Vagina (tissue), 2 donors: ENCODE data around the gene ICA1L. TPM values are rescaled to one million over a fixed set of nuclear protein-coding genes. Genes with fewer than 3 reads are reported as not detected.
"Not testable (repeated sequence)": the region's sequence is repeated elsewhere in the genome, so short reads cannot be mapped to it uniquely, and the experiment has no call there.

Source experiments
- DNase-seq, 2 donors: peaks; one replicate each; pipeline ENCODE4 v3.0.0-alpha.2; 2017; ENCODE audit errors: extremely low spot score in 2 of 2
- H3K27ac ChIP-seq: fragments of 200-600 bp; sonication (generic); one replicate; pipeline ENCODE4 v1.5.1; 2019
- H3K27me3 ChIP-seq: fragments of 200-600 bp; sonication (generic); one replicate; pipeline ENCODE4 v1.5.1; 2019
- H3K36me3 ChIP-seq, 2 donors: fragments of 200-600 bp; sonication (generic); one replicate each; pipeline ENCODE4 v1.5.1; 2017 to 2019
- H3K4me1 ChIP-seq: fragments of 200-600 bp; sonication (generic); one replicate; pipeline ENCODE4 v1.5.1; 2019
- H3K4me3 ChIP-seq, 2 donors: fragments of 200-600 bp; sonication (generic); 1 replicate in 1 of 2; 2 replicates in 1 of 2; pipeline ENCODE4 v1.5.1; 2016 to 2019
- H3K9me3 ChIP-seq: fragments of 200-600 bp; sonication (generic); one replicate; pipeline ENCODE4 v1.5.1; 2019
- POLR2A ChIP-seq, 2 donors: fragments of 450-650 bp; IDR thresholded peaks; one replicate each; pipeline ENCODE4 v1.6.1; 2017; ENCODE audit warnings: antibody characterized with exemption in 2 of 2, mild to moderate bottlenecking in 2 of 2, moderate library complexity in 2 of 2
- POLR2AphosphoS5 ChIP-seq, 2 donors: sonication (generic); formaldehyde crosslinking; IDR thresholded peaks; one replicate each; pipeline ENCODE4 v1.9.0; 2017; ENCODE audit warnings: antibody characterized with exemption in 2 of 2, mild to moderate bottlenecking in 2 of 2, low read depth in 1 of 2; ENCODE audit not compliant: insufficient read depth in 1 of 2
- intact Hi-C: fragments of 100-400 bp; cut with DNase I; formaldehyde crosslinking; loops from one replicate; pipeline ENCODE4 v1.15.1; 2023
- total RNA-seq: library from RNA; depleted of rRNA; stranded (reverse); fragments of >200 nt; gene quantifications from one replicate; pipeline ENCODE4 v1.2.3, GENCODE V29; 2016
- TF ChIP-seq, protein P1 (sequence below), 3 experiments: fragments of 450-650 bp in 2 of 3; fragments of 200-600 bp in 1 of 3; sonication (generic) in 1 of 3; IDR thresholded peaks; one replicate each; pipeline ENCODE4 v1.5.1; 2017 to 2019; ENCODE audit warnings: antibody characterized with exemption in 3 of 3, mild to moderate bottlenecking in 2 of 3, moderate library complexity in 2 of 3

ICA1L gene
- total RNA-seq: 21.6 TPM

DNA sequence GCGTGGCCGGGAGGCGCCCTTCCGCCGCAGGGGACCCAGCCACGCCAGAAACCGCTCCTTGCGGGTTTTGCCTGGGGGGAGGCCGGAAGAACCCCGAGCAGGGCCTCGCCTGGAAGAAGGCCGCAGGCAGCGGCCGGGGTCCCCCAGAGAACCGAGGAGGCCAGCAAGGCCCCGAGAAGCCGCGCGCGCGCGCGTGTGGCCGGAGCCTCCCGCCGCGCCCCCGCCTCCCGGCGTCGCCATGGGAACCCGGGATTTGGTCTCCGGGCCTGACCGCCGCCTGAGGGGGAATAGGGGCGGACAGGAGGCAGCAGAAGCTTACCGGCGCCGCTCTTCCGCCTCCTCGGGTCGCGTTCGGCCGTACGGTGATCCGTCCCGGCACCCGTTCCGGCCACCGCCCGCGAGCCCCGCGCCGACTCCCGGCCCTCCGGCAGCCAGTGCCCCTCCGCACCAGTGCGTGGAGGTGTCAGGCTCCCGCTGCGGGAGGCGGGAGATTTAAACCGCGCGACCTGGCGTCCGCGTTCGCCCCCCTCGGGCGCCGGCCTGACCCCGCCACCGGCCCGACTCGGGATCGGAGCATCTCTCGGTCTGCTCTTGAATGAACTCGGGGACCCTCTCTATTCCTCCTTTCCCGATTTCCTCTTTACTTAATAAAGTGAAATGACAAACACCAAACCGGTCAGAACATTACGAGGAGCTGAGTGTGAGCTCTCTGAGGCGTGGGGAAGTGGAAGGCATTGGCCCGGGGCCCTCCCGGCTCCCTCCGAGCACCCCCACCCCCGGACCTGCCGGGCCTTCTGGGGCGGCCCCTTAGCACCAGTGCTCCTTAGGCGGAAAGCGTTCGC lies at the start of gene ICA1L:
Gene ICA1L, minus strand, starts transcription at position 467 of the 842 bp plus-strand sequence. CDS start 42,757 bp downstream, outside the sequence.
- Histone ChIP-seq H3K36me3 (no peaks in the 10 kb centered on the region), H3K9me3 (no peaks in the 10 kb centered on the region), H3K4me3 (peak within 1 kb of the TSS; percentile 65 to 88), H3K27ac (peak within 1 kb of the TSS; percentile 81), H3K4me1 (peaks cover 14% of the 10 kb centered on the region), H3K27me3 (no peaks in the 10 kb centered on the region)
- intact Hi-C loops: no loop called here
- TF ChIP-seq, protein P1, sequence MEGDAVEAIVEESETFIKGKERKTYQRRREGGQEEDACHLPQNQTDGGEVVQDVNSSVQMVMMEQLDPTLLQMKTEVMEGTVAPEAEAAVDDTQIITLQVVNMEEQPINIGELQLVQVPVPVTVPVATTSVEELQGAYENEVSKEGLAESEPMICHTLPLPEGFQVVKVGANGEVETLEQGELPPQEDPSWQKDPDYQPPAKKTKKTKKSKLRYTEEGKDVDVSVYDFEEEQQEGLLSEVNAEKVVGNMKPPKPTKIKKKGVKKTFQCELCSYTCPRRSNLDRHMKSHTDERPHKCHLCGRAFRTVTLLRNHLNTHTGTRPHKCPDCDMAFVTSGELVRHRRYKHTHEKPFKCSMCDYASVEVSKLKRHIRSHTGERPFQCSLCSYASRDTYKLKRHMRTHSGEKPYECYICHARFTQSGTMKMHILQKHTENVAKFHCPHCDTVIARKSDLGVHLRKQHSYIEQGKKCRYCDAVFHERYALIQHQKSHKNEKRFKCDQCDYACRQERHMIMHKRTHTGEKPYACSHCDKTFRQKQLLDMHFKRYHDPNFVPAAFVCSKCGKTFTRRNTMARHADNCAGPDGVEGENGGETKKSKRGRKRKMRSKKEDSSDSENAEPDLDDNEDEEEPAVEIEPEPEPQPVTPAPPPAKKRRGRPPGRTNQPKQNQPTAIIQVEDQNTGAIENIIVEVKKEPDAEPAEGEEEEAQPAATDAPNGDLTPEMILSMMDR (IDR thresholded peaks at IDR 0.05): no peak
- no peak for TF ChIP-seq POLR2A (IDR thresholded peaks at IDR 0.05)
- TF ChIP-seq POLR2AphosphoS5 (IDR thresholded peaks at IDR 0.05; ENCODE audit: insufficient read depth in 1 of 2, low read depth in 1 of 2): no peak
- DNase-seq: no peak

DNA sequence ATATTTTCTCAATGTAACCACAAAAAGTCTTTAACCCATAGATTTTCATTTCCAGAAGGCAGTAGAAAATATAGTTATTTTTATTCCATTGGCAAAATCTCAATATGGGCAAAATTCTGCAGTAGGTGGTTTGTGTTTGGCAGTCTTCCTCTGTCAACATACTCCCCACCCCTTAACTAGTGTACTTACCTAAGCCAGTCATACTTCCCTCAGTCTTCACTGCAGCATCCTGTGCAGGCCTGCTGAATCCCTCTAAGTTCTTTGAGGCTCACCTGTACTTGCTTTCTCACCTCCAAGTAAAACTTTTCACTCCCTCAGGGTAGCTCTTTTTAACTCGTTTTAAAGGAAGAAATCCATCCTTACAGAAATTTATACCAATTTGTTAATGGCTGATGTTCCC lies 47.3 kb upstream of the ICA1L start:
- no peaks in the 10 kb centered on the region for H3K27me3 ChIP-seq
- DNase-seq: no peak
- no peak overlapping the region for H3K4me3 ChIP-seq
- intact Hi-C loops: no loop called here
- peaks cover 0 to 18% of the 10 kb centered on the region in 2 donors for H3K36me3 ChIP-seq
- no peak overlapping the region for H3K27ac ChIP-seq
- TF ChIP-seq, protein P1 (IDR thresholded peaks at IDR 0.05): no peak
- TF ChIP-seq POLR2A (IDR thresholded peaks at IDR 0.05) (no peak), POLR2AphosphoS5 (IDR thresholded peaks at IDR 0.05; ENCODE audit: insufficient read depth in 1 of 2, low read depth in 1 of 2) (no peak)
- H3K9me3 ChIP-seq: no peaks in the 10 kb centered on the region
- no peaks in the 10 kb centered on the region for H3K4me1 ChIP-seq

DNA sequence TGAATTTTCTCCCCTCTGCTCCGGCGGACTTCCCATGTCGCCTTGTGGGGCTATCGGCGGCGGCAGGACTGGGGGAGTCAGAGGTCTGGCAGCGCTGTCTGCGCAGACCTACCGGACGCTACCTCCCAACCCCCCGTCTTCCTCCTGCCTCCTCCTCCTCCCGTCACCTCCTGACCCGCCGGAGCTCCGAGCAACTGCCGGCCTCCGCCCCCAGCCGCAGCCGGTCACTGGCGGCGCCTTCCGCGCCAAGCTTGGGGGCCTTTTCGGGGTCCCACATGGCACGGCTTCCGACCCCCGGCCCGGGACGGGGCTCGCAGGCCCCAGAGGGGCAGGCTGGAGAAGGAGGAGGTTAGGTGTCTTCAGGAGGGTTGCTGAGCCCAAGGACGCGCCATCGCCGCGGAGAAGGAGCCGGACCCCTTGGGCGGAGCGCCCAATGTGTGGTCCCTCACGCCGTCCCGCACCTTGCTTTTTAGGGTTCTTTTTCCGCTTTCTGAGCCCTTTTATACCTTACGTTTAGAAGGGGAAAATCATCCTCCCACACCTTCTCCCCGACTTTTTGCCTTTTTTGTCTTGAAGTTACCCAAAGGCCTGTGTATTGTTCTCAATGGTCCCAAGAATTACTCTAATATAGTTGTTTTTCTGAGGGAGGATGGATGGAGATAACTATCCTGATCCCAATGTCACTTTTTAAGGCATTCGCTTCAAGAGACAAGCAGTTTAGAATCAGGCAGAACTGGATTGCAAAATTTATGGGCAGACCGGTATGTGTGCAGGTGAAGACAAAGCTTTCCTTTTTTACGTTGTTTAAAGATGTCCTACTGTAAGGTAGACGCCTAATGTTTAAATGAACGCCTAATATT lies 41.0 kb upstream of the ICA1L start:
- H3K27me3 ChIP-seq, DNase-seq, H3K36me3 ChIP-seq, intact Hi-C loops, H3K9me3 ChIP-seq: not testable (repeated sequence)
- H3K27ac ChIP-seq: peak overlapping the region; percentile 77
- peak overlapping the region; percentile 57 to 69 for H3K4me3 ChIP-seq
- peak in 1 of 2 donors; percentile 49 for TF ChIP-seq POLR2AphosphoS5 (IDR thresholded peaks at IDR 0.05; ENCODE audit: insufficient read depth in 1 of 2, low read depth in 1 of 2)
- H3K4me1 ChIP-seq: peaks cover 21% of the 10 kb centered on the region

DNA sequence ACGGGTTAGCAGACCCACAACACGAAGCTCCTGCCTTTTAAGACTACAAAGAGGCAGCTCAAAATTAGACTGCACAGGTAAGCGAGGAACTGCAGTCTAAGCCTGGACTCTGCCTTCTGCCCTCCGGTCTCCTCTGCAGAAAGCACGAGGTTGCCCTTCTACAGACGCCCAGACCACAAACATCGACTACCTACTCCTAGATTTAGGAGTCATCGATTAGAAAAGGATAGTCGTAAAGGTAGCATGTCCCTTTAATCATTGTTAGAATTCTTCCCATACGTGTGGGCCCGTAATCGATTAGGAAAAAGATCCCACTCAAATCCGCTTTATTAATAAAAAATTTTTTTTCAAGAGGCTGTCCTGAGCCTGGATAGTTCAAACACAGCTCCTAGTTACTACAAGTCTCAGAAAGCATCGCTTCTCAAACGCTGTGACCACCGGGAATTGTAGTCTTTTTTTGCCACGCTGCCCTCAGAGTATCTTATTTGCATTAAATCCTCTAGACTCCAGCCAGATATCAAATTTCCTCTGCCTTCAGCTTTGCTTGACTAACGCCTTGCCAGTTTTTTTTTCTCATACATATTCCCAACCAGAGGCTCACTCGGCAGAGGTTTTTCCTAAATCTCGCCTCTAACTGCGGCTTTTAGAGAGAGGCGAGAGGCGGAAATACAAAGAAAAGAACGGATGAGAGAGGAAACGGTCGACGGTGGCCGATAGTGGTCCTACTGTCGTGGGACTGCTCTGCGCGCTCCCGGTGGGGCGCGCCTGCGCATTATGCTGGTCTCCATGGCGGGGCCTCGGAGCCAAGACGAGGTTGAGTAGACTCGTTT lies 40.2 kb upstream of the ICA1L start, which contains the start of the genes CARF and WDR12:
Gene CARF, plus strand, starts transcription at position 764 of the 830 bp plus-strand sequence. CDS start 29,628 bp downstream, outside the sequence.
Gene WDR12, minus strand, starts transcription at position 162 of the 830 bp plus-strand sequence. CDS start 197 bp downstream, outside the sequence.
- peak in 1 of 2 donors; percentile 92 for DNase-seq
- intact Hi-C loops: no loop called here
- Histone ChIP-seq H3K36me3 (no peaks in the 10 kb centered on the region), H3K4me3 (peak within 1 kb of the TSS; percentile 57 to 69), H3K27me3 (no peaks in the 10 kb centered on the region), H3K9me3 (no peaks in the 10 kb centered on the region), H3K4me1 (peaks cover 21% of the 10 kb centered on the region), H3K27ac (peak within 1 kb of the TSS; percentile 77)
- TF ChIP-seq, protein P1 (IDR thresholded peaks at IDR 0.05): peak in 1 of 3 experiments; percentile 22
- TF ChIP-seq POLR2AphosphoS5 (IDR thresholded peaks at IDR 0.05; ENCODE audit: insufficient read depth in 1 of 2, low read depth in 1 of 2) (peak; percentile 85 to 93), POLR2A (IDR thresholded peaks at IDR 0.05) (no peak)

DNA sequence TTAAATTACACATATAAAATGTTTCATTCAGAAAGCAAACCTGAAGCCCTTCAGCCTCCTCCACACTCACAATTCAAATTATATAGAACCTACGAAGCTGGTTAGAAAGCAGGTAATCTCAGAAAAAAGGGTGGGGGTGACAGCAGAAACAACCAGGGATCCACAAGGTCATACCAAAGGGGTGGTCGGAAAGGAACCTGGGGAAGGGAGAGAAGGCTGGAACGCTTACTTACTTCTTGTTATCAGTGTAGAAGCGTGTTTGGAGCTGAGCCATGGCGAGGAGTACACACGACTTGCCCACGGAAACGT lies 39.6 kb upstream of the ICA1L start:
- Histone ChIP-seq H3K36me3 (no peaks in the 10 kb centered on the region), H3K27ac (peak overlapping the region; percentile 77), H3K9me3 (no peaks in the 10 kb centered on the region), H3K4me3 (peak overlapping the region; percentile 57 to 69), H3K27me3 (no peaks in the 10 kb centered on the region), H3K4me1 (peaks cover 21% of the 10 kb centered on the region)
- intact Hi-C loops: no loop called here
- DNase-seq: no peak
- TF ChIP-seq, protein P1 (IDR thresholded peaks at IDR 0.05): no peak
- TF ChIP-seq POLR2AphosphoS5 (IDR thresholded peaks at IDR 0.05; ENCODE audit: insufficient read depth in 1 of 2, low read depth in 1 of 2) (no peak), POLR2A (IDR thresholded peaks at IDR 0.05) (no peak)
